Panc1 (cell line): ENCODE data around the gene DUSP11. TPM values are rescaled to one million over a fixed set of nuclear protein-coding genes. Genes with fewer than 3 reads are reported as not detected.

ENCODE experiments used
- ATAC-seq: fragments of 200-7000 bp; cut with Tn5 transposase; 2 replicates; pipeline ENCODE4 v1.9.1; 2020; ENCODE audit warnings: mild to moderate bottlenecking, moderate library complexity
- BruUV-seq: library from RNA; stranded (reverse); fragments of 400-500 nt; replicated peaks from 2 replicates; lab custom pipeline; 2021; lab: Mats Ljungman, UMichigan
- CTCF ChIA-PET: fragments of 300-600 bp; sonication (Branson Sonifier 250); formaldehyde crosslinking; loops from one replicate; lab custom pipeline; 2022; ENCODE audit warnings: antibody characterized with exemption; lab: Charles Lee
- POLR2A ChIA-PET: fragments of 300-600 bp; sonication (Branson Sonifier 250); formaldehyde crosslinking; loops from one replicate; lab custom pipeline; 2022; ENCODE audit warnings: antibody characterized with exemption; lab: Charles Lee
- DNase-seq: peaks from one replicate; pipeline ENCODE4 v3.0.0-alpha.2; 2010; ENCODE audit warnings: low read depth, low spot score
- H3K27ac ChIP-seq: 2 replicates; pipeline ENCODE4 v1.5.1; 2011; ENCODE audit warnings: mild to moderate bottlenecking, low read length, inconsistent platforms
- H3K27me3 ChIP-seq: fragments of 200-500 bp; sonication (Bioruptor generic); 2 replicates; pipeline ENCODE4 v1.6.0; 2014; ENCODE audit warnings: low read length, inconsistent platforms; ENCODE audit not compliant: control insufficient read depth, insufficient read depth
- H3K36me3 ChIP-seq: fragments of 200-500 bp; sonication (Bioruptor generic); 2 replicates; pipeline ENCODE4 v1.5.1; 2014; ENCODE audit warnings: inconsistent platforms, mild to moderate bottlenecking, low read length, moderate library complexity; ENCODE audit not compliant: control insufficient read depth, insufficient read depth
- H3K4me1 ChIP-seq: 2 replicates; pipeline ENCODE4 v1.5.1; 2011; ENCODE audit warnings: inconsistent platforms, mild to moderate bottlenecking, low read length, moderate library complexity; ENCODE audit not compliant: control insufficient read depth, insufficient read depth
- H3K4me3 ChIP-seq, 2 experiments: 2 replicates each; pipeline ENCODE4 v1.5.1; 2011 to 2012; ENCODE audit warnings: low read depth in 2 of 2, low read length in 2 of 2, mild to moderate bottlenecking in 2 of 2, inconsistent platforms in 1 of 2, moderate library complexity in 1 of 2
- H3K9me3 ChIP-seq: fragments of 200-500 bp; sonication (Bioruptor generic); 2 replicates; pipeline ENCODE4 v1.5.1; 2014; ENCODE audit warnings: low read depth, mild to moderate bottlenecking, inconsistent platforms, low read length, moderate library complexity; ENCODE audit not compliant: control insufficient read depth, insufficient read depth
- CTCF ChIP-seq: fragments of 450-650 bp; IDR thresholded peaks from 2 replicates; pipeline ENCODE4 v1.5.1; 2017; ENCODE audit warnings: mild to moderate bottlenecking
- POLR2AphosphoS5 ChIP-seq: IDR thresholded peaks from 2 replicates; pipeline ENCODE4 v1.6.1; 2012; ENCODE audit warnings: mild to moderate bottlenecking, low read depth, low read length, moderate library complexity
- REST ChIP-seq, 2 experiments: IDR thresholded peaks; 2 replicates each; pipeline ENCODE4 v1.6.1; 2011 to 2012; ENCODE audit warnings: low read depth in 2 of 2, control low read depth in 1 of 2, low read length in 1 of 2, mild to moderate bottlenecking in 1 of 2, moderate library complexity in 1 of 2; ENCODE audit not compliant: insufficient read depth in 1 of 2
- SIN3A ChIP-seq: IDR thresholded peaks from 2 replicates; pipeline ENCODE4 v1.6.1; 2012; ENCODE audit warnings: low read depth, mild to moderate bottlenecking, low read length, moderate library complexity, borderline replicate concordance; ENCODE audit not compliant: insufficient read depth
- TCF7L2 ChIP-seq: IDR thresholded peaks from 2 replicates; pipeline ENCODE4 v1.6.1; 2011; ENCODE audit warnings: mild to moderate bottlenecking, low read depth, low read length, inconsistent platforms
- in situ Hi-C: cut with HindIII; loops from 2 replicates; pipeline ENCODE4 v1.10.0; 2016; ENCODE audit warnings: low sequenced_read_pairs, low pct_unique_long_range_greater_than_20kb
- intact Hi-C: fragments of 100-400 bp; cut with micrococcal nuclease; formaldehyde crosslinking; loops from one replicate; pipeline ENCODE4 v1.10.0; 2022; ENCODE audit not compliant: unreplicated experiment
- total RNA-seq: library from RNA; stranded (reverse); gene quantifications from one replicate; pipeline ENCODE4 v1.2.1, GENCODE V29; 2021; ENCODE audit not compliant: unreplicated experiment

DUSP11 gene
- total RNA-seq, 1 experiment from 2014 or later: 16.9 TPM

GRCh38 chr2:73736855-73737779 is 42.8 kb downstream of the DUSP11 start, which contains the start of gene TPRKB:
Gene TPRKB, minus strand, starts transcription at chr2:73737345. Its CDS starts 2,776 bp downstream, at chr2:73734569.
- ATAC-seq (peak; percentile 99), DNase-seq (peak; percentile 92)
- CTCF ChIA-PET: interaction anchor here (0.5 kb wide), 2 partner anchors 437 to 446 kb away, joined by 3 read pairs; no protein-coding TSS in a partner anchor
- Histone ChIP-seq H3K27me3 (no peaks in the 10 kb centered on the region), H3K4me1 (peaks cover 6% of the 10 kb centered on the region; the same call in 1 of the 2 replicates), H3K27ac (peak within 1 kb of the TSS; percentile 90), H3K9me3 (peaks cover 6% of the 10 kb centered on the region; the same call in 1 of the 2 replicates), H3K4me3 (peak within 1 kb of the TSS; percentile 94 to 96), H3K36me3 (peaks cover 6% of the 10 kb centered on the region; the same call in 1 of the 2 replicates)
- in situ Hi-C loops (no loop called here), intact Hi-C loops (no loop called here)
- POLR2A ChIA-PET: interaction anchor here (0.5 to 1.0 kb wide), 6 partner anchors 87 to 474 kb away, joined by 3 to 9 read pairs (median 4); no protein-coding TSS in a partner anchor
- no peak; the same call in 1 of the 2 replicates for TF ChIP-seq TCF7L2
- peak in 1 of 2 experiments; percentile 13; a peak in 1 of 4 replicates for TF ChIP-seq REST (IDR thresholded peaks at IDR 0.05; ENCODE audit: insufficient read depth in 1 of 2, low read depth in 2 of 2, low read length in 1 of 2)
- TF ChIP-seq CTCF: no peak
- peak; percentile 81 for TF ChIP-seq POLR2AphosphoS5
- peak; percentile 76; the same call in 1 of the 2 replicates for TF ChIP-seq SIN3A
- no TSS peak for BruUV-seq

- H3K4me3 ChIP-seq: peak overlapping the region; percentile 94 to 96
- DNase-seq (no peak), ATAC-seq (no peak; the same call in none of the 2 replicates)
- BruUV-seq: TSS peak; percentile 87
- in situ Hi-C loops (no loop called here), intact Hi-C loops (no loop called here)
- peak overlapping the region; percentile 90 for H3K27ac ChIP-seq
- TF ChIP-seq REST (IDR thresholded peaks at IDR 0.05; ENCODE audit: insufficient read depth in 1 of 2, low read depth in 2 of 2, low read length in 1 of 2) (no peak), SIN3A (no peak), POLR2AphosphoS5 (no peak), CTCF (no peak), TCF7L2 (no peak)
- no peaks in the 10 kb centered on the region for H3K27me3 ChIP-seq
- H3K36me3 ChIP-seq: peaks cover 6% of the 10 kb centered on the region
- H3K9me3 ChIP-seq: peaks cover 6% of the 10 kb centered on the region; the same call in 1 of the 2 replicates
- POLR2A ChIA-PET: interaction anchor here (0.5 to 0.9 kb wide), 2 partner anchors 107 to 127 kb away, joined by 3 to 9 read pairs; no protein-coding TSS in a partner anchor
- CTCF ChIA-PET: no interaction called here
- H3K4me1 ChIP-seq: peaks cover 6% of the 10 kb centered on the region; the same call in 1 of the 2 replicates
Observed at GRCh38 chr2:73736378-73736777, 43.5 kb downstream of the DUSP11 start.
